Epithelial cell of proximal tubule (primary cell): ENCODE measurements around the gene TRPM8. TPM values are rescaled to one million over a fixed set of nuclear protein-coding genes. Genes with fewer than 3 reads are reported as not detected.

Source experiments
- DNase-seq: peaks from one replicate; pipeline ENCODE4 v3.0.0-alpha.2; 2011; ENCODE audit warnings: low read depth
- H3K4me3 ChIP-seq: 2 replicates; pipeline ENCODE4 v1.5.1; 2011; ENCODE audit warnings: low read depth, mild to moderate bottlenecking, low read length
- CTCF ChIP-seq: conservative IDR thresholded peaks from 2 replicates; pipeline ENCODE4 v1.5.1; 2012; ENCODE audit warnings: low read depth, mild to moderate bottlenecking, low read length
- total RNA-seq: library from RNA; depleted of rRNA; stranded (reverse); fragments of >200 nt; gene quantifications from 2 replicates; pipeline ENCODE4 v1.2.3, GENCODE V29; 2015

Gene TRPM8
- total RNA-seq, 1 donor from 2014 or later = 4.1 TPM

- no peak overlapping the region for H3K4me3 ChIP-seq
- no peak for DNase-seq
- no peak for TF ChIP-seq CTCF
These were observed 62.6 kb downstream of the TRPM8 start for GRCh38 chr2:233979748-233980147.

DNA sequence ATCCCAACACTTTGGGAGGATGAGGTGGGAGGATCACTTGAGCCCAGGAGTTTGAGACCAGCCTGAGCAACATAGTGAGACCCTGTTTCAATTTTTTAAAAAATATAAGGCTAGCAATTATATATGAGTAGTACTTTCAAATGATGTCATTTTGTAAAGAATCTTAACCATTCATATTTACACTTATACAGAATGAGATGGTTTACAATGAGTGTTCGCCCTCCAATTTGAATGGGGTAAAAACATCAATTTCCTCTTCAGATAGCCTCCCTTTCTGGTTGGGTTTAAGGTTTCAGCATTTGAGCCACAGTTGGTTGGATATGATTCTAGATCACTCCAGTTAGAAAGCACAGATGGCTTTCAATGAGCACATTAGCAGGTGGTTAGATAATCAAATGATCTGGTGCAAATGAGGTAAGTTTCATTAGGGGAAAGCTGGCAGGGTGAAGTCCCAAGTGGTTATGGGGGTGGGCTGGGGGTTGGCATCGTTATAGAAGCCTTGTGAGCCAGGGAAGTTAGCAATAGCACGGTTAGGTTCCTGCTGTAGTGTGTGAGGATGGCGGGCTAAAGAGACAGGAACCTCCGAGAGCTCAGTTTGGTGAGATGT, 63.9 kb downstream of the TRPM8 start:
- H3K4me3 ChIP-seq = no peak overlapping the region
- DNase-seq = no peak
- no peak for TF ChIP-seq CTCF

- no peak for TF ChIP-seq CTCF
- no peak overlapping the region for H3K4me3 ChIP-seq
- DNase-seq = peak; percentile 79
These were observed 64.6 kb downstream of the TRPM8 start for GRCh38 chr2:233981574-233982420.

DNA sequence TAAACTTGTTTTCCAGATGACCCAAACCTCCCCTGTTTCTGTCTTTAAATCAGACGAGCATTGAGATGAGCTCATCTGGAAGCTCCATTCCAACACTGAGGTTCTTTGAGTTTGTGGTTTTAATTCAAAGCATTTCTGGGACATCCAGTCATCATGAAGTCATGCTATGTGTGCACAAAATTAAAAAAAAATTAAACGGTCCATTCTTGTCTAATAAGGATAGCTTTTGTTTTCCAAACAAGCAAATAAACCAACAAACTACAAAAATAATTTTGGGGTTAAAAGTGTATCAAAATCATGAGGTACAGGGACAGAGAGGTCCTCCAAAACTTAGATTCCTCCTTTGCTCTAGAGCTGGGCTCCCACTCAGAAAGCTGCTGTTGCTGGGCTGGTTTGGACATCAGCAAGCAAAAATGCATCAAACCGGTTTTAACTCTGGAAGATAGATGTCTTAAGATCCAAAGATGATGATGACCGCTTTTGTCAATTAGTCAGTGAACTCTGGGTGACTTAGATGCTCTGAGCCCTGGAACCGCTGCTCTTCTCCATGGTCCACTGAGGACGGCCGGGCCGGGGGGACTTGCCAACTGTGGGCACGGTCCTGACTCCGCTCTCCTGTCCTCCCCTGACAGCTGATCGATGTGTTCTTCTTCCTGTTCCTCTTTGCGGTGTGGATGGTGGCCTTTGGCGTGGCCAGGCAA, 65.4 kb downstream of the TRPM8 start:
- peak; percentile 83 for DNase-seq
- no peak for TF ChIP-seq CTCF
- H3K4me3 ChIP-seq = peak overlapping the region; percentile 9

GRCh38 chr2:233983445-233983844, 66.3 kb downstream of the TRPM8 start:
- no peak for TF ChIP-seq CTCF
- H3K4me3 ChIP-seq = no peak overlapping the region
- DNase-seq = no peak

- DNase-seq = no peak
- H3K4me3 ChIP-seq = no peak overlapping the region
- TF ChIP-seq CTCF = no peak
These were observed 71.4 kb downstream of the TRPM8 start for GRCh38 chr2:233988581-233988980.
